NCI-H526 (cell line): Measurements from ENCODE around the gene SEPHS1.
"Not testable (repeated sequence)": the region's sequence is repeated elsewhere in the genome, so short reads cannot be mapped to it uniquely, and the experiment has no call there.

Experiments
- DNase-seq, 2 experiments: peaks; one replicate each; lab custom pipeline; 2025; lab: John Stamatoyannopoulos, UW

The SEPHS1 gene

DNA sequence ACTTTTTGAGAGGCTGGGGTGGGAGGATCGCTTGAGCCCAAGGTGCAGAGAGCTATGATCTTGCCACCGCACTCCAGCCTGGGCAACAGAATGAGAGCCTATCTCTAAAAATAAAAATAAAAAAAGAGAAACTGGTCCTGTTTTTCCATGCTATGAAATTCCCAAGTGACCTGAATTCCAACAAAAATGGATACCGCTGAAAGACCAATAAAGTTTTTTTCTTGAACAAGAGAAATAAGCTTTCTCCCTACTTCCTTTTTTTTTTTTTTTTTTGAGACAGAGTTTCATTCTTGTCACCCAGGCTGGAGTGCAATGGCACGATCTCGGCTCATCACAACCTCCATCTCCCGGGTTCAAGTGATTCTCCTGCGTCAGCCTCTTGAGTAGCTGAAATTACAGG is 12.5 kb upstream of the SEPHS1 start:
- DNase-seq, result no peak

DNA sequence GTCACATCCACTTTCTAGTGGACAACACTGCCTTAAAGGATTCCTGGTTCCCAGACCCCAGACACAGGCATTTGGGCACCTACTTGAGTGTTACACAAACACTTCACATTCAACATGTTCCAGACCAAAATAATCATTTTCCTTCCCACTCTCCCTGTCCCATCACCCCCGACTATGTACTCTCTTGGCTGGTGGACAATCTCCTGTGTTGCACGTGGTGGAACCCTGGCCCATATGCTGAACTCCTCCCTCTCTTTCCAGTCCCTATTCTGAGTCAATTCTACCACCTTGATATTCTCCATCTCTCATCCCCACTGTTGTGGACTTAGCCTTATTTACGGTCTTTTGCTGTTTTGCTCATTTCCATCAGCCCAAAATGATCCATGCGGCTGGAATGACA is 8.3 kb upstream of the SEPHS1 start:
- DNase-seq, result no peak

DNA sequence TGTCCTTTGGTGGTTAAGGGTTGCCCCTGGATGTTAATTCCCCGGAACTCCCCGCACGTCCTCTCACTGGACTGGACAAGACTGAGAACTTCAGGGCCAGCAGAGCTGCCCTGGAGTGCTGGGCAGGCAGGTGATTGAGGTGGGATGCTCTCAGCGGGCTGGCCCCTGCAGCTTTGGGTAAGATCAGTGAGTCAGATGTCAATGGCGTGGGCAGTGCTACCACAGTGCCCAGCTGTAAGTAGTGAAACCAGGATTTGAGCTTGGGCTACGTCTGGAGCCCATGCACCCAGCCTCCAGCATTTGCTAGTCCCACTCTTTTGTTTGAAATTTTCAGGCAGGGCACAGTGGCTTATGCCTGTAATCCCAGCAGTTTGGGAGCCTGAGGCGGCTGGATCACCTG is 6.7 kb upstream of the SEPHS1 start:
- DNase-seq, result no peak

DNA sequence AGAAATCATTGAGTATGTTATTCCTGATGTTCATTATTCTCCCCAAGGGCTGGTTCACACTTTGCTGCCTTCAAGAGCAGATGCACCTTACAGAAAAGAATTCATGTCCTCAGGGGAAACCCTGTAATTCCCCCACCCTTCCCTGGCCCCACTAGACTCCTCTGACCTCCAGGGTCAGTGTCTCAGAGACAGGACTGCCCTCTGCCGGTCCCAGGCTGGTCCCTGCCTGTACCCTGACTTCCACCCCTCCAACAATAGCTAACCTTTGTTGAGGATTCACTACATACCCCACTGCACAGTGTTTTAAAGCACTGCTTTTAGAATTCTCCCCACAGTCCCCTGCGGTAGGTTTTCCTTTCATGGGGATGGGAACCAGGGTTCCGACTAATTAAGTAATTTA is 4.4 kb upstream of the SEPHS1 start:
- DNase-seq, result no peak

DNA sequence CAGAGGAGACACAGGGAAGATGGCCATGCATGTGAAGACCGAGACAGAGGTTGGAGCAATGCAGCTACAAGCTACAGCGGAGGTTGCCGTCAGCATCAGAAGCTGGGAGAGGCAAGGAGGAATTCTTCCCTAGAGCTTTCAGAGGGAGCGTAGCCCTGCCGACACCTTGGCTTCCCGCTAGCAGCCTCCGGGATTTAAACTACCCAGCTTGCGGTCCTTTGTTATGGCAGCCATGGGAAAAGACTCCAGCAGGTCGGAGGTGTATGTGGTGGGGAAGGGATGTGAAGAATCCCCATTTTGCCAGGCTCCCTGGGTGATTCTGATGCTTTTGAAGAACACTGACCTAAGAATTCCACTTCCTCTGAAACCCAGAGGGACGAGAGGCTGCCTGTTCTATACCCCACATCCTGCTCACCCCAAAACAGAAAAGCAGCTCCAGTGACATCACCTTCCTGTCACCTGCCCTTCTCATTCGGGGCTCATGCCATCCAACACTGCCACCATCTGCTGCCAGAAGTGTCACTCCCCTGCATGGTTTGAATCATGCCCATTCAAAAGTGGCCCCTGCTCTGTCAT is 3.3 kb upstream of the SEPHS1 start:
- no peak for DNase-seq

DNA sequence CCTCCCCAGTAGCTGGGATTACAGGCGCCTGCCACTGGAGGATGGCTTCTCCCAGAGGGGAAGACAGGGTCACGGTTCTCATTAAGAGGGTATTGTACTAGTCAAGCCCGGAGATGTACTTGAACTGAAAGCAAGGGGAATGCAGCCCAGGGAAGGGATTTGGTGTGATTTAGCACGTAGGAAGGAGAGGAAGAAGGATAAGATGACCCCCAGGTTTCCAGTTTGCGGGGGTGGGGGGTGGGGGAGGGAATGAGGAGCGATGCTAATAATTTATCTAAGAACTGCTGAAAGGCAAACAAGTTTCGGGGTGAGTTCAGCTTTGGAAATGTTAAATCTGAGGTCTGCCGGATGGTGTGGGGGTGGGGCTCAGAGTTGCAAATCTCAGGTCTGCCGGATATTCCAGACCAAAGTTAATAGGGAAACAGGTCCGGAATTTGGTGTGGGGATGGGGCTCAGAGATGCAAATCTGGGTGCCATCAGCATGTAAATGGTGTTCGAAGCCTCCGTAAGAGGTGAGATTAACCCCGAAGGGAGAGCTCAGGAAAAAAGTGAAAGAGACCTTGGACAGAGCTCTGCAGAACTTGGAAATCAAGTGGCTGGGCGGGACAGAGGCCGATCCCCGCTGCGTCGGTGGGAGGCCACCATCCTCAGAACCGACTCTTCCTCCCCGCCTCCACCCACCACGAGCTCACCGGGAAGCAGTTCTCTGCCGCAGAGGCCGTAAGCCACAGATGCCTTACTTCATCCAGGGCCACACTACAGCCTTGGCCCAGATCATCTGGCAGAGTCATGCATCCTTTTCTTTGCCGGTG is 1.6 kb upstream of the SEPHS1 start:
- DNase-seq, result peak; percentile 17 to 36

DNA sequence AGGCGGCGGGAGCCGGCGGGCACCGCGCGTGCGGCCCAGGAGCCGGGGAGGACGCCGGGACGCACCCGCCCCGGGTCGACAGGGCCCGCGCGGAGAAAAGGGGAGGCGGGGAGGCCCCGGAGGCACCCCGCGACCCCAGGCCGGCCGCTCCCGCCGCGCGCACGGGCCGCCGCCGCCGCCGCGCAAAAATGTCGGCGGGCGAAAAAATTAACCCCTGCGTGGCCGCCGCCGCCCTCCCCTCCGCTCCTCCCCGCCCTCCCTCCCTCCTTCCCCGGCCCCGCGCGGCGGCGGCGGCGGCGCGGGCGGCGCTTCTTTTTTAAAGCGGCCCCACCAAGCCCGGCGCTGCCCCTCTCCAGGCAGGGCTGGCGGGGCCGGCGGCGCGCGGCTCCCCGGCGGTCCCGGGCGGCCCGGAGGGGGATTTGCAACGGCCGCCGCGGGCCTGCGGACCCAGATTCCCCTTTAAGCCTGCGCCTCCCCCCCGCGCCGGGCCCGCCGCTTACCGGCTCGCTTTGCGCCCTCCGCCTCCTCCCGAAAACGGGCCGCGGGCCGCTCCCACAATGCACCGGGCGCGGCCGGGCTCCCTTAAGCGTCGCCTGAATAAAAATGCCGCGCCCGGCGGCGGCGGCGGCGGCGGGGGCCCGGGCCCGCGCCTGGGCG is 465 bp downstream of the SEPHS1 start:
- DNase-seq, result peak in 1 of 2 experiments; percentile 85

DNA sequence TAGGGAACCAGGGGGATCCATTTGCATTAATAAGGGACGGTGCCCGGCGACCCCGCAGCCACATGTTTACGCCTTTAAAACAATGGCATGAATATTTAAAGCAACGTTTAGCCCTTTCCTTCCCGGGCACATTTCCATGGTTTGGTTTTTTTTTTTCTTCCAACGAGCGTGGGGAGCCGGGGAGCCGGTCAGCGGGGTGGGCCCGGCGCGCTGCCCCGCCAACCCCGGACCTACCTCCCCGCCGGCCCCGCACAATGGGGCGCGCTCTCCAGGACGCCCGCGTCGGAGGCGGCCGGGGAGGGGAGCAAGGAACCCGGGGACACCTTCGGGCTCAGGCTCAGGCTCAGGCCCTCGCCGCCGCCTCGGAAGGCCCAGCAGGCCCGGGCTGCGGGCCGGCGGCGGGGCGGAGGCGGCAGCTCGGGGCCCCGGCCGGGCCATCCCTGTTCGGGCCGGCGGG is 1.0 kb downstream of the SEPHS1 start:
- DNase-seq, result peak in 1 of 2 experiments; percentile 47

DNA sequence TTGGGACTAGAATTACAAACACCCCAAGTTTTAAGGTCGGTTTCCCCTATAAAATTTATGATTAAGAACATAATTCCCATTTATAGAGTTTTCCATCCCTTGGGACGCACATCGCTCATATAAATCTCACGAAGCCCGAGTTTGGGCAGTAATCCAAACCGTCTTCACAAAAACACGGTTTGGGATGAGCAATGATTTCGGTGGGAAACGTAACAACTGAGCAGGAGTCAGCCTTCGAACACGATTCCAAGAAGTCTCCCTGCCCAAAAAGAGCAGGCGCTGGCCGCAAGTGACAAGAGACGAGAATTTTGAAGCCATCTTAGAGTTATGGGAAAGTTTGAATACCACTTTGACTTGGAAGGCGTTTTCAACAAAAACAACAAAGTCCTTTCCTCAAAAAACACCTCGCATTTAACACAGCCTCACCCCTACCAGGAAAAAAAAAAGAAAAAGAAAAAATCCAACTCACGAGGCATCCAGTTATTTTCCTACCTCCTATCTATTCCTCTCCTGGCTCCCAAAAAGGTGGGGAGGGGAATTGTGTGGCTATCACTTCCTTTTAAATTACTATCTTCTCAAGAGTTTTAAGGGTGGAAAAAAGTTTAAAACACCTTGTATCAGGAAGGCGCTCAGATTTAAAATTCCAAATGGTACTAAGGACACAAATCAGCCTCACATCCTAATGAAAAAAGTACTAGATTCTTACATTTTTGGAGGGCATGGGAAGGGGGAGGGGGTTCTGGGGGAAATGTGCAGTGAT is 1.6 kb downstream of the SEPHS1 start:
- DNase-seq, result no peak

DNA sequence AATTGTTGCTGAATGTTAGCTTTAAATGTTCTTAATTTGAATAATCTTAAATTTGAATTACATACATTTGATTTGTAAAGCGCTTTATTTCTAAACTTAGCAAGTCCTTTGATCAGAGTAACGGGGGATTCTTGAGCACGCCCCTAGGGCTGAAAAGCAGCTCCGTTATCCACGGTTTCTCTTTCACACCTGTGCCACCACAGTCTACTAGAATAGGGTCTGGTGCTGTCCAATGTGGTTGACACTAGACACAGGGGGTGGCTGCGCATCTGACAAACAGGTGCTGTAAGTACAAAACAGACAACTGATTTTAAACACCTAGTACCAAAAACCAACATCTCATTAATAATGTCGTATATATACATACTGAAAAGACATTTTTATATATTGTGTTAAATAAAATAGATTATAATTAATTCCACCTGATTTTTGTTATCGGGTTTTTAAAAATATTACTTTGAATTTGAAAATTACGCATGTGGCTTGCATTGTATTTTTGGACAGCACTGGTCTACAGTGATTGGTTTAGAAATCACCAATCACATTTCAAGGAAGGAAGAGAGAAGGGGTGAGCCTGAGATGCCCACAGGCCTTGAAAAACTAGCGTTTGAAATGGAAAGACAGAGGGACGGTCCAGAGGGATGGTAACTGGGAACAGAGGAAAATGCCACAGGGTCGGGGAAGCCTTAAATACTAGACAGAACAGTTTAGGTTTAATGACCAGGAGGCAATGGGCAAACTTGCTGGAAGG is 7.3 kb downstream of the SEPHS1 start:
- DNase-seq, result no peak

DNA sequence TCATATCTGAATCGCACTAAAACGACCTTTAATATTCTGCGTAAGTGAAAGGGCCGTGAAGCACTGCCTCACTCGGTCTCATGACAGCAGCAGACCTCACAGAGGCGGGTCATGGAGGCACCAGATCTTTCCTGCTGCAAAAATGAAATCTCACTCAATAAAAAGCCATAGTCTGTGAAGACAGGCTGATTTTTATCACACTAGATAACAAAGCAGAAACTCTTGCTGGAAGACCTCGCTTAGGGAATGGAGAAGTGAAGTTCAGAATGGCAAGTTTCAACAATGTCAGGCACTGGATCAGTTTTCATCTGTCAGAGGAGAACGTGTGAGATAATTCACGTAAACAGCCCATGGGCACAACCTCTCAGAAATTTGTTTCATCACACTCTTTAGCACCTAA is 8.0 kb downstream of the SEPHS1 start:
- DNase-seq, result no peak

DNA sequence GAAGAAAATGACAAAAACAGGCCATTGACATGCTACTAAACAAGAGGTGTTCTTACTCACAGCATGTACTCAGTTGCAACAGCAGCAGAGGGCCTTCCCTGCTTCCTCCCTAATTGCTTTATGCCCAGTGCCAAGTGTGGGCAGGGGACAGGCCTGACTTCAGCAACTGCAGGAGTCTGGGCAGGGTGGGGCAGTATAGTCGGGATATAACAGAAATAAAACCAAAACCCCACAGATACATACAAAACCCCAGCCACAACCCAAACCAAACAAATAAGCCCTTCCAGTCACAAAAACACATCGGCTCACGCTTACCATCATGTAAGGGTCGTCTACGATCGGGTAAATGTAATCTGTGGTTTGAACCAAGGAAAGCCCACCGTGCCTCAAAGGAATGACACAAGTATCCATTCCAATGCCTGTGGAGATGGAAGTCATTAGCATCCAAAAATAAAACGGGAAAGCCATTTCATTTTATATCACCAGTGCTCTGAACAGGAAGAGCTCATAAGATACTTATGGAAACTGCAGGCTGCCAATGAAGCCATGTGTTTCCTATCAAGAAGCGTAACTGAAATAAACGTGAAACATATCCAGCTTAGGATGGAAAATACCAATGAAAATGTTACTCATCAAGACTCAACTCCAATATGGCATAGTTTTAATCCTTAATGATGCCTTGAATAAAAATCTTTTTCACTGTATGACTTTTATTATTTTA is 9.5 kb downstream of the SEPHS1 start:
- DNase-seq, result no peak

DNA sequence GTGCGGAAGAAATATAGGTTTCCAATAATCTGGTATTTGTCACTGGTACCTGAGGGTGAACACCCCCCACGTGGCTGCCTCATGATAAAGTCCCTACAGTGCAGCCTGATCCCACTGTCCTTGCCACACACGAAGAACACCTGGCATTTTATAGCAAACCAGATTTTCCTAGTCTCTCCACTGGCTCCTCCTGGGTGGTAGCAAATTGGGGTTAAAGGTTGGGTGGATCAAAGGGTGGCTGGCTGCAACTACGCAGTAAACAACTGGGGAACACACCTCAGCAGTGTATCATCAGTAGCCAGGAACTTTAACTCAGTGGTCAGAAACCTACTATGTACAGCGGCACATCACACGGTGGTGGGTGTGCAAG is 10.3 kb downstream of the SEPHS1 start:
- no peak for DNase-seq

DNA sequence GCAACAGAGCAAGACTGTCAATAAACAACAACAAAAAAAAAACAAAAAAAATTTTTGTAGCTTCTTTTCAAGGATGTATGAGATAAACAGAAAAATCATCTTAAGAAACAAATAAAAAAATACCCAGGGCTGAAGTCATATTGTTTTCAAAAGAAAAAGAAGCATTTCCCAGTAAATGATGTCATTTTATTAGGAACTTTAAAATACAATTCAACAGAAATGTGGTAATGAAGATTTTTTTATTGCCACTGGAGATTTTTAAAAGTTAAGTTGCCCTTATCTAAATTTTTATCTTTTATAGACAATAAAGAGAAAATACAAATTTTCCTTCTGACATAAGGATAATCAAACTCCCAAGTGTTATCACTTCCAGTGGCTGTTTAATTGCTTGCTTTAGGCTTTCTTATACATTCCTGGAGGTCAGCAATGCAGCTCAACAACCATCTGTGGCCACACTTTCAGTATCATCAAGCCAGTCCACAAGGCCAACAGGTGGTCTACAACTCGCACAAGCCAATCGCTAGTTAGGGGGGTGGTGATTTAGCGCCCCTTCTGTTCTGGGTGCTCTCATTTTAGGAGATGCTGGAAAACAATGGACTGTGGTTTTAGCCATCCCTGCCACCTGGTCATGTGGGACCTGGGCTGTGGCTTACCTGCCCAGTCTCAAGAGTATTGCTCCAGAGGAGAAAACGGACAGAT is 10.8 kb downstream of the SEPHS1 start:
- no peak for DNase-seq

DNA sequence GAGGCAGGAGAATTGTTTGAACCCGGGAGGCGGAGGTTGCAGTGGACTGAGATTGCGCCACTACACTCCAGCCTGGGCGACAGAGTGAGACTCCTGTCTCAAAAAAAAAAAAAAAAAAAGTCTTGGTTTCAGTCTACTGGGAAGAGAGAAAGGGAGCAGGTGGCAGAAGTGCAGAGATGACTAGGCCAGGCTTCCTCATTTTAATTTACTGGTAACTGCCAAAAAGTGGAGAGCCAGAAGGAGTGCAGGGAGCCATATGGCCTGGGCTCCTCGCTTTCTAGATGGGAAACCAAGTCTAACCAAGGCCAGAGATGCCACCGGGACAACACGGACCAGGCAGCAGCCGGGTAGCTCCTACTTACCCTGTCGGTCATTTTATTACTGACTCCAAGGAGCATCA is 12.2 kb downstream of the SEPHS1 start:
- DNase-seq, result no peak

DNA sequence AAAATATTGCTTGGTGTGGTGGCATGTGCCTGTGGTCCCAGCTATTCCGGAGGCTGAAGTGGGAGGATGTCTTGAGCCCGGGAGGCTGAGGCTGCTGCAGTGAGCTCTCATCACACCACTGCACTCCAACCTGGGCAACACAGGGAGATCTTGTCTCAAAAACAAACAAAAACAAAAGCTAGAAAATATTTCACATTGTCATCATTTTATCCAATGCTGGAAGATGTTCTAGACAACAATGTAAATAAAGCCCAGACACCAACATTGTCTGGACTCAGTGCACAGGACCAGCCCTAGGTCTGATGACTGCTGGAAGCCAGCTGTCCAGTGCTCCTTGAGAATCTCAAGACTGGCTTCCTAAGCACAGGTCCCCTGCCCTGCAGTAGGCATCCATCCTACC is 13.5 kb downstream of the SEPHS1 start:
- no peak for DNase-seq

DNA sequence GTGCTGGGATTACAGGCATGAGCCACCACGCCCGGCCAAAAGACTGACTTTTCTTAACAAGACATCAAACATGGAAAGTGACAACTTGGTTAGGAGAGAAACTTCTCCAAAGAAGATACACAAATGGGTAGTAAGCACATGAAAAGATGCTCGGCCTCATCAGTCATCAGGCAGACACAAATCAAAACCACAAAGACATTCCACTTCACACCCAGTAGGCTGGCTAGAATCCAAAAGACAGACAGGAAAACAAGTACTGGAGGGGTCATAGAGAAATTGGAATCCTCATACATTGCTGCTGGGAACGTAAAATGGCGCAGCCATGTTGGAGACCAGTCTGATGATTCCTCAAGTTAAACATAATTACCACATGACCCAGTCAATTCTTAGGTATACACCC is 16.4 kb downstream of the SEPHS1 start:
- no peak for DNase-seq

DNA sequence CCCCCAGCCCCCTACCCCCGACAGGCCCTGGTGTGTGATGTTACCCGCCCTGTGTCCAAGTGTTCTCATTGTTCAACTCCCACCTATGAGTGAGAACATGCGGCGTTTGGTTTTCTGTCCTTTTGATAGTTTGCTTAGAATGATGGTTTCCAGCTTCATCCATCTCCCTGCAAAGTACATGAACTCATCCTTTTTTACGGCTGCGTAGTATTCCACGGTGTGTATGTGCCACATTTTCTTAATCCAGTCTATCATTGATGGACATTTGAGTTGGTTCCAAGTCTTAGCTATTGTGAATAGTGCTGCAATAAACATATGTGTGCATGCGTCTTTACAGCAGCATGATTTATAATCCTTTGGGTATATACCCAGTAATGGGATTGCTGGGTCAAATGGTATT is 17.1 kb downstream of the SEPHS1 start:
- not testable (repeated sequence) for DNase-seq

DNA sequence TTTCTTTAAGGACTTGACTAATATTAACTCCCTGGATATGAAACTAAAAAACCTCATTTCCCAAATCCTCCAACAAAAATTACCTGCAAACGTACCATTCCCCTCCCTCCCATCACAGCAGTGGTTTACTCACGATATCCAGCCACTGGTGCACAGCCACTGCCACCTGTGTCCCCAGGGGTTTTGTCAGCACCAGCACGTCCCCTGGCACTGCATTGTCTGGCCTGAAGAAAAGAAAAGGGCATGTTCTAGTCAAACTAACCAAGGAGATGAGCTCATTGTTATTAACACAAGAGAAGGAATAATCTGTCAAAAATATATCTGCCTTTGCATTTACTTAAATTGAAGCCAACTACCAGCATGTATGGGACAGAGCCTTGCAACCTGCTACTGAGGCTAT is 18.5 kb downstream of the SEPHS1 start:
- no peak for DNase-seq

DNA sequence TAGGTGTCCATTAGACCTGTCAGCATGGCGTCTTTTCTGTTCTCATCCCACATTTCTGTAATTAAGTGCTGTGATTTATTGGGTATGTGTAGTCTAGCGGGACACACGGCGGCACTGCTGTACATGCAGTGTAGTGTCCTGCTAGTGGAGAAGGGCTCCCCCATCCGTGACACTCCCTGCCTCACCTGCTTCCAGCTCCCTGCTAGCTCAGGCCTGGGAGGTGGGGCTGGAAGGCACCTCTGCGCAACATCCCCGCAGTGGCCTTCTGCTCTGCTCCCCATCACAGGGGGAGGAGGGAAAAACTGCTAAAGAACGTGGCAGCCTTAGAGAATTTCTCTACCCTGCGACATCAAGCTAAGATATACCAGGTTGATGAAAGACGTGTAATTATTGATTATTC is 19.5 kb downstream of the SEPHS1 start:
- DNase-seq, result no peak

DNA sequence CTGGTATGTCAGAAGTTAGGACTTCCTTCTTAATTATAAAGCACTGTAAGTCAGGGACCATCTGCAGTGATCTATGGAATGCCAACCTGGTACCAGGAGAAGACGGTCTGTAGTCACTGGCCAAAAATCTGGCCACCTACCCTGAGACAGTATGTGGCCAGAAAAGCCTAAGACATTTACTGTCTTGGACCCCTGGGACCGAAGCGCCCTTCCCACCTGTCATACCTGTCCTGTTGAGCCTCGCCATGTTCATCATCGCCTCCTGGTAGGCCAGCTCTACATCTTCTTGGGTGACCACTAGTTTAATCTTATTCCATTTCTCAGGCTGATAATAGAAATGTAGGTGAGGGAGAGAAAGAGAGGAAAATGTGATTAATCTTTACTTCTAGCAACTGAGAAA is 20.0 kb downstream of the SEPHS1 start:
- no peak for DNase-seq
